HG02588 (cell line): Measurements from ENCODE around the gene PTOV1.

ENCODE experiments used
- ATAC-seq: cut with Tn5 transposase; IDR thresholded peaks from one replicate; pipeline ENCODE4 v1.9.1; 2021; ENCODE audit warnings: mild to moderate bottlenecking, moderate library complexity; ENCODE audit not compliant: unreplicated experiment

The PTOV1 gene

GRCh38 chr19:49857838-49858087 is 6.8 kb downstream of the PTOV1 start:
- ATAC-seq: no peak

DNA sequence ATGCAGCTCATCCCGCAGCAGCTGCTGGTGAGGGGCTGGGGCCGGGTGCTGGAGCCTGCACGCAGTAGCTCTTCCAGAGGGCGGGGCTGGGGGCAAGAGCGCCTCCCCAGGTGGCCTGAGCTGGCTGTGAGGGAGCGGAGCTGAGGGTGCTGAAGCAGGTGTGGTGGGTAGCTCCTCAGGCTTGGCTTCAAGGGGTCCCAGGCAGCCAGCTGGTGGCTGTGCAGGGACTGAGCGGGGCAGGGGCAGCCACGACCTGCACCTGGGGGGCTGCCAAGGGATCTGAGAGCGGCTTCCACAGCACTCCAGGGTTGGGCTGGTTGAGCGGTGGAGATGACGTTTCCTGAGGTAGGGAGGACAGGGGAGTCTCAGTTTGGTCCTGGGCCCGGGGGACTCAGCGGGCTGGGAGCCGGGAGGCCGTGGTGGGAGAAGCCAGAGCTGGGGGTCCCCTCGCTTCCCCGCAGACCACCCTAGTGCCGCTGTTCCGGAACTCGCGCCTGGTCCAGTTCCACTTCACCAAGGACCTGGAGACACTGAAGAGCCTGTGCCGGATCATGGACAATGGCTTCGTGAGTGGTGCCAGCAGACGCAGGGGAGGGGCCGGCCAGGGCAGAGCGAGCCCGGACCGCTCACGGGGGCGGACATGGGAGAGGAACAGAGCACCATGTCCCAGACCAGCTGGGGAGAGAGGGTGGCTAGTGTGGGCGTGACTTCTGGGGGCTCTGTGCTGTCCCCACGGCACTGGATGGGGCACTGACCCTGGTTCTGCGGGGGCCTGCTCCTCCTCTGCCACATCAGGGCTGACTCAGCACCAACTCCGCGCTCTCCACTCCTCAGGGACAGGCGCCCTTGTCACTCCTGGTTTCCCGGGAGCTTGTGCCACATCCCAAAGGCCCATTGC is 7.4 kb downstream of the PTOV1 start:
- ATAC-seq: no peak

DNA sequence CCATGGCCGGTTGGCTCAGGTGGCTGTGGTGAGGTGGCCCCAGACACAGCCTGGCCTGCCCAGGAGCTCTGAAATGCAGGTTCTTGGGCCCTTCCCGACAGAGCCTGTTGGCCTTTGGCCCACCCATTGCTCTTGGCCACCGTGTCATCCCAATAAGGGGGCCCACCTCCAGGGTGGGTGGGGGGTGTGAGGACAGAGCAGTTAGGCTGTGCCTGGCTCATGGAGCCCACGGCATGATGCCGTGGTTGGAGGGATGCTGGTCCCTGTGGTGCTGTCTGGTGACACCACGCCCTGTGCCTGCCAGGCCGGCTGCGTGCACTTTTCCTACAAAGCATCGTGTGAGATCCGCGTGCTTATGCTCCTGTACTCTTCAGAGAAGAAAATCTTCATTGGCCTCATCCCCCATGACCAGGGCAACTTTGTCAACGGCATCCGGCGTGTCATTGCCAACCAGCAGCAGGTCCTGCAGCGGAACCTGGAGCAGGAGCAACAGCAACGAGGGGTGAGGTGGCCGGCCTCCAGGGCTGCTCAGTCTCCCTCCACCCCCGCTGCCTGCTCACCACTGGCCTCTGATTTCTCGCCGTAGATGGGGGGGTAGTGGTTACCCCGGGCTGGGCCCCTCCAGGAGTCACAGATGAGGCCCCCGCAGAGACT is 8.8 kb downstream of the PTOV1 start:
- ATAC-seq: no peak

- ATAC-seq: no peak
Observed at GRCh38 chr19:49860336-49861102, 9.6 kb downstream of the PTOV1 start.

GRCh38 chr19:49861107-49861506 is 10.1 kb downstream of the PTOV1 start:
- ATAC-seq: no peak

- no peak for ATAC-seq
Observed at GRCh38 chr19:49861541-49862378, 10.8 kb downstream of the PTOV1 start.

GRCh38 chr19:49862391-49863253 is 11.7 kb downstream of the PTOV1 start:
- no peak for ATAC-seq

DNA sequence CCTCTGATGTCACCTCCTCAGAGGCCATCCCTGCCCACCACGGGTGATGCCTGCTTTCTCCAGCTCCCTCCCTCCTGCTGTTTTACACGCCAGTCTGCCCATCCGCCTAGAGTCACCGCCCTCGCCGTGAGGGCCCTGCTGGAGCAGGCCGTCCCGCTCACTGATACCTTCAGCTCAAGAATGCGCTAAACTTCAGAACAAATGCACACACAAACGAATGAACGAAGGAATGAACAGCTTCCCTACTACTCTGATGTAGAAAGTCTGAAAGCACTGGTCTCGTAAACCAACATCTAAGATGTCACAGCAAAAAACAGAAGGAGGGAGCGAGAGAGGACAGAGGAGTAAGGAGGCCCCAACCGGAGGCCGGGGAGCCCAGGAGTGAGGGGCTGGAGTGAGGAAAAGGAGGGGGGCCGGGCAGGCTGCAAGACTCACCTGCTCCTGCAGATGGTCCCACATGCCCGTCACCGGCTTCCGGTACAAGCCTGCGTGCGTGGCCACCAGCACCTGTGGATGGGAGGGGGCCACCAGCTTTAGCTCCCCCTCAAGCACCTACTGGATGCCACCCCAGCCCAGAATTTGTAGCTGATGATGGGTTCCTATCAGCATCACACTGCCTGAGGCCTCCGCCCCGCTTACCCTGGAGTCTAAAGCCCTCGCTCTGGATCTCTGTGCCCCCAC is 12.4 kb downstream of the PTOV1 start:
- ATAC-seq: no peak

- no peak for ATAC-seq
Observed at GRCh38 chr19:49863935-49864320, 13.0 kb downstream of the PTOV1 start.

DNA sequence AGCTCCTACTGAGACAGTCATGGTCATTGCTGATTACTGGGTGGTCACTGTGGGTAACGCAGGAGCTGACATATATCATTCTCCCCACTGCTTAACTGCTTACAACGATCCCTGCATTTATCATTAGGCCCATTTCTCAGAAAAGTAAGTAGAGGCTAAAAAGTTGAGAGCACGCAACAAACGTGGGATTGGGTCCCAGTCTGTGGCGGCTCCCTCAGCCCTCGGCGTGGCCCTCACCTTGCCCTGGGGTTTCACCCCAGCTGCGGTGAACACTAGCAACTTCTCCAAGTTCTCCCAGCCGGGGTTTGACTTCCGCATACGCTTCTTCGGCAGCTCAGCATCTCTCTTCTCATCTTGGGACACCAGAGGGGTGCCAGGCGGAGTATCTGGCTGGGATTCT is 13.9 kb downstream of the PTOV1 start:
- no peak for ATAC-seq

- ATAC-seq: peak; percentile 34
Observed at GRCh38 chr19:49866933-49867782, 16.2 kb downstream of the PTOV1 start, which contains the start of gene PNKP. PNKP (minus strand) TSS chr19:49867576; CDS start chr19:49867204, 372 bp downstream.

GRCh38 chr19:49869009-49869483 is 18.1 kb downstream of the PTOV1 start:
- peak; percentile 12 for ATAC-seq

DNA sequence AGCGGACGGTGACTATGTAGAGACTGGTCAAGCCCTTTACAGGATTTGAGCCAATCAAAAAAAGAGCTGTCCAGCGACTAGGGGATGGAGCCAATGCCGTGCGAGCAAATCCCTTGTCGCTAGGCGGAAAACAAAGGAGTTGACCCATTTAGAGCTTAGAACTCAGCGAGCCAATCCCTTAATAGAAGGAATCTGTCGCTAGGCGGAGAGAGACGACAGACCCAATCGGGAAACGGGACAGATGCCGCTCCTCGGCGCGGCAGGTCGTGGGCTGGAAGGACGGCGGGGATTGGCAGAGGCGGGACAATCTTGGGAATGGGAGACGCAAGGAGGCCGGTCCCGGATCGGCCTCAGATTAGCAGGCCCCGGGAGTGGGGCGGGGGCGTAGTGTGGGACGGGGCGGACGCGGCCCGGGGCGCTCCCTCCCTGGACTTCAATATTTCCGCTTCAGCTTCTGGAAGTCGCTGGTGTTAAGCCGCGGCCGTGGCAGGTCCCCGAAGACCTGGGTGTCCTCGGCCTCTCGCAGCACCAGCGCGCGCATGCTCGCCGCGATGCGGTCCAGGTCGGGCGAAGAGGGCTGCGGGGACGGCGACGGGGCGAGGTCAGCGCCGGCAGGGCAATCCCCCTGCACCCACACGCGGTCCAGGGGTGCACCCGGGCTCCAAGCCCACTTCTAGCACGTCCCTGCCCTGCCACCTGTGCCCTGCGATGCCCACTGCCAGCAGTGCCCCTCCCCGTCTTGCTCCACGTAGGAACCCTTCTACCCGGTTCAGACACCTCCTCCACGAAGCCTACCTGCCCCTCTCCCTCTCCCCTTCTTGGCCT is 18.7 kb downstream of the PTOV1 start:
- peak; percentile 60 for ATAC-seq

GRCh38 chr19:49870309-49870901 is 19.4 kb downstream of the PTOV1 start:
- ATAC-seq: no peak

DNA sequence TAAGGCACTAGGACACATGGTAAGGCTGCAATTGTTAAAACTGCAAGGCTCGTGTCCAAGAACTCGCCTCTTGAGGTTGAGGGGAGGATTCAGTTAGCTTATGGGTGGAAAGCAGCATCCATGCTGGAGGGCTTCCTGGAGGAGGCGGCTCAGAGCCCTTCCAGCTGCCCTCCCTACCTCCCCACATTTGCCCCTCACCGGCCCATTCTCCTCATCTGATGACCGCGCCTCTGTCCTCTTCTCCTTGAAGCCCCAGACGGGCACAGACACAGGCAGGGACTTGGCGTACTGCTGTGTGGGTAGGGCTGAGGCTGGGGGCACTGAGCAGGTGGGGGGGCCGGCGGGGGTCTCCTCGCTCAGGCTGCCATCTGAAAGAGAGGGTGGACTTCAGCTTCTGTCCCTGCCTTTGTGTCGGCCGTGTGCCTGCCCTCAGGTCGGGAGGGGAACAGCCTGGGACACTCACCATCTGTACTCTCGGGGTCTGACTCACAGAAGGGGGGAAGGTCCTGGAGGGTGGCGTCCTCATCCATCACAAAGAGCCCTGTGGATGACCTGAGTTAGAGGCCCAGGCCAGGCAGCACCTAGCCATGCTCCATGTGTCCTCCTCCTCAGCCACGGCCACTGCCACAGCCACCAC is 20.5 kb downstream of the PTOV1 start:
- no peak for ATAC-seq
